ENCODE data around the gene TMEM266.

Gene TMEM266

GRCh38 chr15:76123031-76123430, 63.2 kb downstream of the TMEM266 start:
- in situ Hi-C loops (cut with MboI; ENCODE audit: low sequenced_read_pairs): no loop called here

- in situ Hi-C loops (cut with MboI; ENCODE audit: low sequenced_read_pairs): no loop called here
Measured at GRCh38 chr15:76127169-76127568, 67.4 kb downstream of the TMEM266 start.

GRCh38 chr15:76127880-76128279, 68.1 kb downstream of the TMEM266 start:
- in situ Hi-C loops (cut with MboI; ENCODE audit: low sequenced_read_pairs): no loop called here

- in situ Hi-C loops (cut with MboI; ENCODE audit: low sequenced_read_pairs): loop anchor here (10.0 kb wide), 1 partner anchor 320 kb away; no protein-coding TSS in a partner anchor
Measured at GRCh38 chr15:76134537-76134936, 74.8 kb downstream of the TMEM266 start.

GRCh38 chr15:76135516-76135915, 75.7 kb downstream of the TMEM266 start:
- in situ Hi-C loops (cut with MboI; ENCODE audit: low sequenced_read_pairs): loop anchor here (10.0 kb wide), 1 partner anchor 321 kb away; no protein-coding TSS in a partner anchor

GRCh38 chr15:76138436-76138835, 78.7 kb downstream of the TMEM266 start:
- in situ Hi-C loops (cut with MboI; ENCODE audit: low sequenced_read_pairs): loop anchor here (10.0 kb wide), 1 partner anchor 324 kb away; no protein-coding TSS in a partner anchor

- in situ Hi-C loops (cut with MboI; ENCODE audit: low sequenced_read_pairs): loop anchor here (10.0 kb wide), 2 partner anchors 85 to 325 kb away; partner anchors contain the start of gene TMEM266
Measured at GRCh38 chr15:76139368-76140073, 79.7 kb downstream of the TMEM266 start.

GRCh38 chr15:76140074-76140464, 80.3 kb downstream of the TMEM266 start:
- in situ Hi-C loops (cut with MboI; ENCODE audit: low sequenced_read_pairs): loop anchor here (10.0 kb wide), 1 partner anchor 85 kb away; the partner anchor contains the start of gene TMEM266

GRCh38 chr15:76146812-76147211, 87.0 kb downstream of the TMEM266 start:
- in situ Hi-C loops (cut with MboI; ENCODE audit: low sequenced_read_pairs): loop anchor here (10.0 kb wide), 1 partner anchor 92 kb away; the partner anchor contains the start of gene TMEM266

- in situ Hi-C loops (cut with MboI; ENCODE audit: low sequenced_read_pairs): loop anchor here (10.0 kb wide), 1 partner anchor 93 kb away; the partner anchor contains the start of gene TMEM266
Measured at GRCh38 chr15:76147906-76148570, 88.3 kb downstream of the TMEM266 start.

- in situ Hi-C loops (cut with MboI; ENCODE audit: low sequenced_read_pairs): loop anchor here (10.0 kb wide), 1 partner anchor 95 kb away; the partner anchor contains the start of gene TMEM266
Measured at GRCh38 chr15:76149291-76149915, 89.6 kb downstream of the TMEM266 start.

- in situ Hi-C loops (cut with MboI; ENCODE audit: low sequenced_read_pairs): no loop called here
Measured at GRCh38 chr15:76150513-76150912, 90.7 kb downstream of the TMEM266 start.

GRCh38 chr15:76150971-76151598, 91.3 kb downstream of the TMEM266 start:
- in situ Hi-C loops (cut with MboI; ENCODE audit: low sequenced_read_pairs): no loop called here

- in situ Hi-C loops (cut with MboI; ENCODE audit: low sequenced_read_pairs): no loop called here
Measured at GRCh38 chr15:76151599-76151974, 91.8 kb downstream of the TMEM266 start.

- in situ Hi-C loops (cut with MboI; ENCODE audit: low sequenced_read_pairs): no loop called here
Measured at GRCh38 chr15:76152197-76152596, 92.4 kb downstream of the TMEM266 start.

GRCh38 chr15:76153241-76154197, 93.7 kb downstream of the TMEM266 start:
- in situ Hi-C loops (cut with MboI; ENCODE audit: low sequenced_read_pairs): no loop called here

GRCh38 chr15:76155731-76156130, 95.9 kb downstream of the TMEM266 start:
- in situ Hi-C loops (cut with MboI; ENCODE audit: low sequenced_read_pairs): no loop called here

- in situ Hi-C loops (cut with MboI; ENCODE audit: low sequenced_read_pairs): no loop called here
Measured at GRCh38 chr15:76158226-76158625, 98.4 kb downstream of the TMEM266 start.

GRCh38 chr15:76158815-76159214, 99.0 kb downstream of the TMEM266 start:
- in situ Hi-C loops (cut with MboI; ENCODE audit: low sequenced_read_pairs): no loop called here

- in situ Hi-C loops (cut with MboI; ENCODE audit: low sequenced_read_pairs): no loop called here
Measured at GRCh38 chr15:76159282-76159681, 99.5 kb downstream of the TMEM266 start.

Data from HL-60/S4 (cell line).